ENCODE measurements around the gene EPB41L4B.
"Not testable (repeated sequence)": the region's sequence is repeated elsewhere in the genome, so short reads cannot be mapped to it uniquely, and the experiment has no call there.

The EPB41L4B gene

GRCh38 chr9:109320742-109321448 lies at the start of gene EPB41L4B:
EPB41L4B (minus strand) TSS chr9:109321059; CDS start chr9:109320446, 613 bp downstream.
- peak; percentile 94 for DNase-seq (ENCODE audit: low spot score)

GRCh38 chr9:109369285-109369684 lies 48.4 kb upstream of the EPB41L4B start:
- DNase-seq (ENCODE audit: low spot score): peak; percentile 24

- no peak for DNase-seq (ENCODE audit: low spot score)
These were observed 39.9 kb upstream of the EPB41L4B start for GRCh38 chr9:109360771-109361170.

DNA sequence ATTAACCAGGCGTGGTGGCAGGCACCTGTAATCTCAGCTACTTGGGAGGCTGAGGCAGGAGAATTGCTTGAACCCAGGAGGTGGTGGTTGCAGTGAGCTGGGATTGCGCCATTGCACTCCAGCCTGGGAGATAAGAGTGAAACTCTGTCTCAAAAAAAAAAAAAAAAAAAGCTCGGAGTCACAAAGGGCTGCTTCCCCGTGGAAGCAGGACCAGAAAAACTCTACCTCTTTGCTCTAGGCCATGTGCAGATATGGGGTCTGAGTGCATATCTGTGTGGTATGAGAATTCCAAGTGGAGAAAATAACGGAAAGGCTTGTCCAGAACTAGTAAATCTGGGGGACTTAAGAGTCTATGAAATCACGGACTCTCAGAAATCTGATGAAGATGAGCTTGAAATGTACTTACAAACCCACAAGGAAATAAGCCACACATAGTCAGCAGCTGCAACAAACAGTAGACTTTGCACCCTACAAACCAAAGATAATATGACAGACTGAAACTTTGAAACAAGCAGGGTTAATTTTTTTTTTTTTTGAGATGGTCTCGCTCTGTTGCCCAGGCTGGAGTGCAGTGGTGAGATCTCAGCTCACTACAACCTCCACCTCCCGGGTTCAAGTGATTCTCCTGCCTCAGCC lies 38.2 kb upstream of the EPB41L4B start:
- DNase-seq (ENCODE audit: low spot score): not testable (repeated sequence)

DNA sequence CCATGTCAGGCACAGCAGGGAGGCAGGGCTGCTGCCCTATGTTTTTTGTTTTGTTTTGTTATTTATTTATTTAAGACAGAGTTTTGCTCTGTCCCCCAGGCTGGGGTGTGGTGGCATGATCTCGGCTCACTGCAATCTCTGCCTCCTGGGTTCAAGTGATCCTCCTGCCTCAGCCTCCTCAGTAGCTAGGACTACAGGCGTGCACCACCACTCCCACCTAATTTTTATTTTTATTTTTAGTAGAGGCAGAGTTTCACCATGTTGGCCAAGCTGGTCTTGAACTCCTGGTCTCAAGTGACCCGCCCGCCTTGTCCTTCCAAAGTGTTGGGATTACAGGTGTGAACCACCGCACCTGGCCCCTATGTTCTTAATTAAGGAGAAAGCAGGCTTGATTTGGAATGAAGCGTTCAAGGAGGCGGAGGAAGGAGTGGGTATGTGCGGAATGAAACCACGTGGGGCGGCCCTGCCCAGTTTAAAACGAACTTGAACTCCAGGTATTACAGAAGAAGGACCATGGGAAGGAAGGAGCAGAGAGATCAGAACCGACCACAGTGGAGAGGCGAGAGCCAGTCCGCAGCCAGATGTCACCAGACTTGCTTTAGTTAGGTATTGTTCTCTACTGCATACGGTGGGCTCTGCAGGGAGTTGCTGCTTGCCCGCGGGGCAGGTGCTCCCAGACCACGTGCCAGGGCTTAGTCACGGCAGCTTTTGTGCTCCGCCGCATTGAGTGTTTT lies 34.9 kb upstream of the EPB41L4B start:
- no peak for DNase-seq (ENCODE audit: low spot score)

DNA sequence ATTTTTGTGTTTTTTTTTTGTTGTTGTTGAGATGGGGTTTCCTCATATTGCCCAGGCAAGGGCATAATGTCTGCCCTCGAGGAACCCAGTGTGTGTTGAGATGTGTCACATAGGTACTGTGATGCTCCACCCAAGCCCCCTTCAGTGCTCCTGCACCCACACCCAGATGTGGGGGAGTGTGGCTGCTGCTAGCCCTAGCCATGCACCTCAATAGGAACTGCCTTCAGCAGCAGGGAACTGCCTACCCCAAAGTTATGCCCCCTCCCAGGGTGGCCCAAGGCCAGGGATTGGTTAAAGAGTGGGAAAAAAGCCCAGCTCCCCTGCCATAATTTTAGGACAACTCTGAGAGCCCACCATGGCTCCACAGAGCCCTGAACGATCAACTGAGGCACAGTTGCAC lies 33.3 kb upstream of the EPB41L4B start:
- DNase-seq (ENCODE audit: low spot score): no peak

DNA sequence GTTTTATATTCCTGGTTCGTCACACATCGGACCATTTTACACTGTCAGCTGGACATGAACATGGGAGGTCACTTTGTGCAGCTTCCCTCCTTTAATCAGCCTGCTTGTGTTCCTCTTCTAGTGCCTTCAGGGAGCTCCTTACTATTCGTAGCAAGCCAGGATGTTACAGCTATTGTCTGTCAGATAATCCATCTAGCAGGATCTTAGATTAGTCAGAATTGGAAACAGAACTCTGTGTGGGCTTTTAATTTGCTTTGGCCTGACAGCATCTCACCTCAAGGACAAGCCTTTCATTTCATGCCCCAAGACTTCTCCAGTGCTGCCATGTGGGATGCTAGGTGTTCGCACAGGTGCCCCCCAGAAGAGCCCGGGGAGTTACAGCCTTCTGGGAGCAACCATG lies 30.2 kb upstream of the EPB41L4B start:
- DNase-seq (ENCODE audit: low spot score): no peak

DNA sequence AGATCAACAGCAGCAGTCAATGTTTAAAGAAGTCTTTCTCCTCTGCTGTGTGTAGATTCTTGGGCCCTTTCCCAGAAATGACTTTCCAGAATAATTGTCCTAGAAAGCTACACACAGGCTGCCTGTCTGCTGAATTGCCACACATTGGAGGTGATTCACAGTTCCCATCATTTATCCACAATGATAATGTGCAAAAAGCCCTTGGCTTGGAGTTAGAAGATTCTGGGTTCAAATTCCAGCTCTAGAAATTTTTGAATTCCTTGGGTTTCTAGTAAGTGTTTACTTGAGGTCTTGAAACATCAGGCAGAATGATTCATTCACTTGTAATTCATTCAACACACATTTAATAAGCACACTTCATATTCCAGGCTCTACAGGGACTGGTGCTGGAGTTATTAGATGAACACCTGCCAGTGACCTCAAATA lies 28.6 kb upstream of the EPB41L4B start:
- DNase-seq (ENCODE audit: low spot score): peak; percentile 79

DNA sequence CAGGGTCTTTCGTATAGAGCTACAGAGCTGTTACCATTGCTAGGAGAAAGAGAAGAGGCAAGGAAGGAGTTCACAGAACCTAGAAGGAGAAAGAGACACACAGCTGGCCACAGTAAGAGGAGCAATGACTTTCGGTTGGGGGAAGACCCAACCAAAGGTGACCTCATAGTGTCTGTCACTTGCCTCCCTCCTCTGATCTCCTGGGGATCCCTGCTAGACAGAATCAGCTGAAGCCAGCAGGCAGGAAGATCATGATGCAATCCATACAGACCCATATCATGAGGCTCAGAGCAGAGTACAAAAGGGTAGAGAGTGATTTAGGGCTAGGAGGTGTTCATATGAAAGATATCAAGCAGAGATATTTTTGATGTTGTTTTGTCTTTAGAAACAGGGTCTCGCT lies 26.0 kb upstream of the EPB41L4B start:
- no peak for DNase-seq (ENCODE audit: low spot score)

GRCh38 chr9:109344866-109345265 lies 24.0 kb upstream of the EPB41L4B start:
- DNase-seq (ENCODE audit: low spot score): no peak

DNA sequence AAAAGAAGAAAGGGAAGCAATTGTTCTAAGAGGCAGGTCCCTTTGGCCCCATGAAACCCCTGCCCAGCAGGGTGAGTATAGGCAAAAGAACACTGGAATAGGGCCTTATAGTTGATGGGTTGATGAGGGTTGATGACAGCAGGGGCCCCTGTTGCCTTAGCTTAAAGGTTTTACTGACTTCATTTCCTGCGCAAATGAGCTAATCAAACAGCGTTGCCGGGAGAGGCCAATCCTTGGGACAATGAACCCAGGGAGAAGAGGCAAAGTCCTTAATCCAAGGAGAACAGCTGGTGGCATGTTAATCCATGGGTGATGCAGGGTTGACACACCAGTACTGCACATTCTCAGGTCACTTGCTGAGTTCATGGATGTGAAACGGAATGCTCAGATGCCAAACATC lies 22.0 kb upstream of the EPB41L4B start:
- no peak for DNase-seq (ENCODE audit: low spot score)

DNA sequence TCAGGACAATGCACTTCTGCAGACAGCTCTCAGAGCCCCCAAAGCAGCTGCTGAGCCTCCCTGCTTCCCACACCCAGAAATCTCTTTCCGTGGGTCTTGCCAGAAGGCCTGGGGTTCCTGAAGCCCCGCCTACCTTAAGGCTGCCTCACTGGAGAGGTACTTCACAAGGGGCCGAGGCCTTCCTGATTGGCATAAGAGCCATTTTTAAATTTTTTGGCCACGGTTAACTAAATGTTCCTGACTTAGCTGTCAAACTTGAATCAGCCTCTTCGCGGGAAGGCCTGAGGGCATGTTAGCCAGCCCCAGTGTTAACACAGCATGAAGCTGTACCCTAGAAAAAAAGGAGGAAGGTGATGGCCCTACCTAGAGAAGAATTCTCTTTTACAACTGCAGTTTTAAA lies 20.7 kb upstream of the EPB41L4B start:
- DNase-seq (ENCODE audit: low spot score): no peak

DNA sequence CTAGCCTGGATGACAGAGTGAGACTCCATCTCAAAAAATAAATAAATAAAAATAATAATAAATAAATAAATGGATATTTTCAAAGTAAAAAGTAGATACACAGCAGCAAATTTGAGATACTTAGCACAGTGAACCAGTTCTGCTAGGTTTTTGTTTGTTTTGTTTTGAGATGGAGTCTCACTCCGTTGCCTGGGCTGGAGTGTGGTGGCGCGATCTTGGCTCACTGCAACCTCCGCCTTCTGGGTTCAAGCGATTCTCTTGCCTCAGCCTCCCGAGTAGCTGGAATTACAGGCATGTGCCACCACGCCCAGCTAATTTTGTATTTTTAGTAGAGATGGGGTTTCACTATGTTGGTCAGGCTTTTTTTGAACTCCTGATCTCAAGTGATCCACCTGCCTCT lies 20.1 kb upstream of the EPB41L4B start:
- not testable (repeated sequence) for DNase-seq (ENCODE audit: low spot score)

DNA sequence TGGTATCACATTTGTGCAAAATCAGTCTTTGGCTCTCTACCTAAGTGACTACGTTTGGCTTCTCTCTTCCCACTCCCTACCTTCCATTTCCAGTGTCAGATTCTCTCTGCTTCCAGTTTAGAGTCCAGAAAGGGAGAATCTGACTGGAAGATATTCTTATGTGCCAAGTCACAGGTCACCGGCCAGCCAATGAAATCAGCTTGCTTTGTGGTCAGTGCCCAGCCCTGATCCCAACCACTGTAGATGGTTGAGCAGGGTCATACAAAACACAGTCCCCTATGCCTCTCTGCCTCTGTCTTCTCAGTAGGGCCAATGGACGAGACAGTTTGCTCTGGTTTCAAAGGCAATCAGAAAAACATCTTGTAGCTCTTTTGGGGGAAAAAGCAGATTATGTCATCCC lies 15.6 kb upstream of the EPB41L4B start:
- DNase-seq (ENCODE audit: low spot score): no peak

- DNase-seq (ENCODE audit: low spot score): no peak
These were observed 15.1 kb upstream of the EPB41L4B start for GRCh38 chr9:109335929-109336328.

- DNase-seq (ENCODE audit: low spot score): no peak
These were observed 14.3 kb upstream of the EPB41L4B start for GRCh38 chr9:109335121-109335520.

- DNase-seq (ENCODE audit: low spot score): peak; percentile 41
These were observed 10.5 kb upstream of the EPB41L4B start for GRCh38 chr9:109331353-109331752.

DNA sequence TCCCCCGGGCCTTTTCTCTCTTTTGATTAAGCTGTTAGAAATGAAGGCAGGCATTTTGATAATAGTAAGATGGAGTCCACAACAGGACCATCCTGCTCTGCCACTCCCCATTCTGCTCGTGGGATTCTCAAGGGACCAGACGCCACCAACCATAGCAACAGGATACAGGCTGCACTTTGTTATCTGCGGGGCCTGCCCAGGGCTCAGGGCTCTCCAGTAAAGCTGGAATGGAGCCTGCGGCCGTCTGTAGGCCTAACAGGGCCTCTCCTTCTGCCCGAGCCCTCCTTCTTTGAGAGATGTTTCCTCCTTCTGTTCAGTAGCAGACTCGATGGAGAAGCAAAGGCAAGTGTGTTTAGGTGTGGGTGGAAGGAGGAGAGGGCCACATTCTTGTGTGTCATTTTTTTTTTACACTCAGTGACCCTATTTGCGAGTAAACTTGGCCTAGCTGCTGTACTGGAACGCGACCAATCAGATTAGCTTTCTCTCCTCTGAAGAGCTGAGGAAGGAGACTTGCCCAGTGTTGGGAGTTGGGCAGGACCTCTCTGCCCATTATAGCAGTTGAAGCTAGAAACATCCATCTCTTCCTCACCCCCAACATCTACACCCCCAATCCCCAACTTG lies 8.9 kb upstream of the EPB41L4B start:
- DNase-seq (ENCODE audit: low spot score): no peak

DNA sequence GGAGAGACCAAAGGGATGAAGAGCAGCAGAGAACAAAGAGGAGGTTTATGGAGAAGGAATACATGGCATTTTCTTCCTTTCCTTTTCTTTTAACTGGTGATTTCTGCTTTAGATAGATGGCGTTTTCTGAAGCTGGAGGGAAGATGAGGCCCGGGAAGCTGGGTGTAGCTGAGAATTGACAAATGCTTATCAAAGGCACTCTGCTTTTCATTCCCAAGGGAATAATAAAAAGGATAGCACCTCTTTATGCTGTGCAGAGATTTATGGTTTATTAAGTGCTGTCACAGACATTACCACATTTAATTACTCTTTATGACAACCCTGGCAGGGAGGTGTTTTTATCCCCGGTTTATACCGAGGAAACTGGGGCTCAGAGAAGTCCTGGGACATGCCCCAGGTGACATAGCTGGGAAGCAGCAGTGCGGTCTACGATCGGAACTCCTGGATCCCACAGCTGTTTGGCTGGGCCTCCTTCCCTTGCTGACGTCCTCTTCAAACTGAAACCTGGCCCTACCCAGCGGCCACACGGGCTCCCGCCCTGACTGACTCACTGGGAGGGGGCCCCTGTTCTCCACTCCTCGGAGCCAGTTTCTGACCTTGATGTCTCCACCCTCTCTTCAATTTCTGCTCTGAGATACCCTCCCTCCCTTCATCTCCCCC lies 8.2 kb upstream of the EPB41L4B start:
- DNase-seq (ENCODE audit: low spot score): peak; percentile 78

DNA sequence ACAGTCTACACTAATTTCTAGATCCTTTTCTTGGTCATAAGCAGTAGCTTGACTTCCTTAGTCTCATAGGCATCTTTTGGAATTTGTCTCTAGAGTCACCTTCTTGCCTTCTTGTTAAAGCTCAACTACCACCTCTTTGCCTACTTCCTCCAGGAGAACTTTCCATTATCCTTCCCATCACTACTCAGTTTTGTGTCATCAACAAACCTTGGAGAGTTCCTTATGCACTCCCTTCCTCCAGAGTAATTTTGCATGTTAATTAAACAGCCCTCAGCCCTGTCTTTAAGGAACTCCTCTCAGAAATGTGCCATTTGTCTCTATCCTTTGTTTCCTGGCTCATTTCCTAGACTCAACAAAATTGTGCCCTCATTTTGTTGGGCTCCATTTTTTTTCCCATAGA lies 4.2 kb upstream of the EPB41L4B start:
- no peak for DNase-seq (ENCODE audit: low spot score)

DNA sequence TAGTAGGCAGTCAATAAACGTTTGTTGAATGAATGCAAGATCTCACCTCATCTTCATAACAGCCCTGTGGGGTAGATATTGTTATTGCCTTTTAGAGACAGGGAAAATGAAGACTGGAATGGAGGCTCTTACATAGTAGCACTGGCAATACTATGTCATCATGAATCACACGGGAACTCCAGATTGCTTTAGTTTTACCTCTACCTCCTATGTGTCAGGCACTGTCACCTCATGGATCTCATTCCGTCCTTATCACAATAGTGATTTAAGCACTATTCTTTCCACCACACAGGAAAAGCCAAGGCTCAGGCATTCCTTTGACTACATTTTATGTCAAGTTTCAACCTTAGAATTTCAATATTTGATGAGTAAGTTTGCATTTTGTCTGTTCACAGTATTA lies 2.9 kb upstream of the EPB41L4B start:
- DNase-seq (ENCODE audit: low spot score): no peak

DNA sequence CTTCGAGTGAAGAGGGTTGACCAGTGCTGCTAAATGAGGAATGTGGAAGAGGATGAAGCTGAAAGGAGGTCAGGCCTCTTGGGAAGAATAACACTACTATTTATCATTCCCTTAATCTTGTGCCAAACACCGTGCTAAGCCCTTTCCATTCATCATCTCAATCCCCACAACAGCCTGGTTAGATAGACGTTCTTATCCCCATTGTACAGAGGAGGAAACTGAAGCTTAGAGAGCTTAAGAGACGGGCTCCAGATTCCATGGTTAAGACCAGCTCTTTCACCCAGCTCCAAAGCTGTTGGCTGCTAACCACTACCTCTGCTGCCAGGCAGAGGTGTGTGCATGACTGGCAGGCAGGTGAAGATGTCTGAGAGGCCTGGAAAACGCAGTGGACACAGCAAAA lies 868 bp upstream of the EPB41L4B start:
- DNase-seq (ENCODE audit: low spot score): no peak
